Nephron (organoid): Measurements from ENCODE around the gene PBX2.

Experiments used
- H3K27ac Mint-ChIP-seq, 3 experiments: 2 replicates each; pipeline ENCODE4 v1.8.0; 2020; ENCODE audit warnings: mixed read lengths in 3 of 3, mild to moderate bottlenecking in 2 of 3, moderate library complexity in 1 of 3
- H3K27me3 Mint-ChIP-seq: 2 replicates; pipeline ENCODE4 v1.8.0; 2021; ENCODE audit warnings: low read depth, mild to moderate bottlenecking, moderate library complexity, mixed read lengths
- H3K36me3 Mint-ChIP-seq: 2 replicates; pipeline ENCODE4 v1.8.0; 2020; ENCODE audit warnings: low read depth, mixed read lengths
- H3K4me1 Mint-ChIP-seq: 2 replicates; pipeline ENCODE4 v1.8.0; 2020; ENCODE audit warnings: mixed read lengths
- H3K4me3 Mint-ChIP-seq, 3 experiments: 2 replicates each; pipeline ENCODE4 v1.8.0; 2020; ENCODE audit warnings: mild to moderate bottlenecking in 3 of 3, mixed read lengths in 3 of 3, moderate library complexity in 2 of 3
- H3K9me3 Mint-ChIP-seq: 2 replicates; pipeline ENCODE4 v1.8.0; 2020; ENCODE audit warnings: mixed read lengths
- CTCF ChIP-seq, 3 experiments: fragments of 200-600 bp; sonication (generic); IDR thresholded peaks; one replicate each; pipeline ENCODE4 v1.5.0; 2021; ENCODE audit warnings: antibody characterized with exemption in 3 of 3; ENCODE audit not compliant: unreplicated experiment in 3 of 3

PBX2 gene

GRCh38 chr6:32190054-32190851 is at the start of gene PBX2:
TSS of gene PBX2 (minus strand) at chr6:32190202. CDS start at chr6:32189915, 287 bp downstream.
- Mint-ChIP-seq H3K9me3 (no peaks in the 10 kb centered on the region), H3K4me3 (peak within 1 kb of the TSS; percentile 97 to 99 (median 98)), H3K27me3 (no peaks in the 10 kb centered on the region), H3K36me3 (peaks cover 24% of the 10 kb centered on the region), H3K27ac (peak within 1 kb of the TSS; percentile 99 to 100 (median 100)), H3K4me1 (peaks cover 72% of the 10 kb centered on the region)
- TF ChIP-seq CTCF (IDR thresholded peaks at IDR 0.05; ENCODE audit: unreplicated experiment in 3 of 3), result no peak

- Mint-ChIP-seq H3K27me3 (no peaks in the 10 kb centered on the region), H3K4me1 (peaks cover 17% of the 10 kb centered on the region), H3K9me3 (peaks cover 3% of the 10 kb centered on the region), H3K36me3 (no peaks in the 10 kb centered on the region), H3K4me3 (no peak overlapping the region), H3K27ac (no peak overlapping the region)
- TF ChIP-seq CTCF (IDR thresholded peaks at IDR 0.05; ENCODE audit: unreplicated experiment in 3 of 3), result no peak
Measured at GRCh38 chr6:32239462-32239861, 49.5 kb upstream of the PBX2 start.

GRCh38 chr6:32234934-32235333 is 44.9 kb upstream of the PBX2 start:
- Mint-ChIP-seq H3K9me3 (peaks cover 3% of the 10 kb centered on the region), H3K36me3 (no peaks in the 10 kb centered on the region), H3K27ac (no peak overlapping the region), H3K4me3 (no peak overlapping the region), H3K4me1 (no peaks in the 10 kb centered on the region), H3K27me3 (no peaks in the 10 kb centered on the region)
- no peak for TF ChIP-seq CTCF (IDR thresholded peaks at IDR 0.05; ENCODE audit: unreplicated experiment in 3 of 3)

- no peak for TF ChIP-seq CTCF (IDR thresholded peaks at IDR 0.05; ENCODE audit: unreplicated experiment in 3 of 3)
- no peak overlapping the region for H3K27ac Mint-ChIP-seq
- H3K27me3 Mint-ChIP-seq, result peaks cover 9% of the 10 kb centered on the region
- H3K9me3 Mint-ChIP-seq, result no peaks in the 10 kb centered on the region
- no peak overlapping the region for H3K4me3 Mint-ChIP-seq
- H3K36me3 Mint-ChIP-seq, result no peaks in the 10 kb centered on the region
- H3K4me1 Mint-ChIP-seq, result no peaks in the 10 kb centered on the region
Measured at GRCh38 chr6:32226434-32226833, 36.4 kb upstream of the PBX2 start.

- H3K4me3 Mint-ChIP-seq, result no peak overlapping the region
- H3K36me3 Mint-ChIP-seq, result no peaks in the 10 kb centered on the region
- H3K27ac Mint-ChIP-seq, result no peak overlapping the region
- no peaks in the 10 kb centered on the region for H3K4me1 Mint-ChIP-seq
- no peaks in the 10 kb centered on the region for H3K9me3 Mint-ChIP-seq
- peaks cover 9% of the 10 kb centered on the region for H3K27me3 Mint-ChIP-seq
- TF ChIP-seq CTCF (IDR thresholded peaks at IDR 0.05; ENCODE audit: unreplicated experiment in 3 of 3), result no peak
Measured at GRCh38 chr6:32224696-32225095, 34.7 kb upstream of the PBX2 start.
